NCI-H345 (cell line): ENCODE data around the gene AK5.

ENCODE experiments used
- DNase-seq: peaks from one replicate; lab custom pipeline; 2025; lab: John Stamatoyannopoulos, UW

AK5 gene

GRCh38 chr1:77589231-77589630 is 307.4 kb downstream of the AK5 start:
- DNase-seq: no peak

- DNase-seq: no peak
Observed at GRCh38 chr1:77590651-77591050, 308.8 kb downstream of the AK5 start.

- DNase-seq: no peak
Observed at GRCh38 chr1:77592906-77593305, 311.1 kb downstream of the AK5 start.

- DNase-seq: no peak
Observed at GRCh38 chr1:77594366-77595112, 312.7 kb downstream of the AK5 start.

GRCh38 chr1:77597310-77597709 is 315.5 kb downstream of the AK5 start:
- DNase-seq: no peak

GRCh38 chr1:77605246-77606026 is 323.6 kb downstream of the AK5 start:
- DNase-seq: no peak

- DNase-seq: no peak
Observed at GRCh38 chr1:77608893-77609292, 327.1 kb downstream of the AK5 start.
